Medulla oblongata (tissue), 1 donor: ENCODE data around the gene ACTR6.
"Not testable (repeated sequence)": the region's sequence is repeated elsewhere in the genome, so short reads cannot be mapped to it uniquely, and the experiment has no call there.

Source experiments
- DNase-seq: peaks from one replicate; pipeline ENCODE4 v3.0.0-alpha.2; 2015; ENCODE audit errors: extremely low spot score

ACTR6 gene

GRCh38 chr12:100200463-100201181, at the start of gene ACTR6:
Gene ACTR6 (plus strand): TSS chr12:100200815. CDS start chr12:100200852, 37 bp downstream.
- peak; percentile 98 for DNase-seq

GRCh38 chr12:100151769-100152168, 48.8 kb upstream of the ACTR6 start:
- no peak for DNase-seq

GRCh38 chr12:100153131-100153530, 47.5 kb upstream of the ACTR6 start:
- DNase-seq: no peak

- DNase-seq: peak; percentile 33
Measured at GRCh38 chr12:100154474-100155247, 46.0 kb upstream of the ACTR6 start.

- no peak for DNase-seq
Measured at GRCh38 chr12:100156731-100157426, 43.7 kb upstream of the ACTR6 start.

GRCh38 chr12:100157427-100157821, 43.2 kb upstream of the ACTR6 start:
- DNase-seq: no peak

- DNase-seq: no peak
Measured at GRCh38 chr12:100158535-100158934, 42.1 kb upstream of the ACTR6 start.

- no peak for DNase-seq
Measured at GRCh38 chr12:100159391-100160104, 41.1 kb upstream of the ACTR6 start.

GRCh38 chr12:100163416-100164152, 37.0 kb upstream of the ACTR6 start:
- peak; percentile 73 for DNase-seq

GRCh38 chr12:100164153-100164704, 36.4 kb upstream of the ACTR6 start:
- no peak for DNase-seq

- DNase-seq: no peak
Measured at GRCh38 chr12:100165356-100165755, 35.3 kb upstream of the ACTR6 start.

- no peak for DNase-seq
Measured at GRCh38 chr12:100166232-100166631, 34.4 kb upstream of the ACTR6 start.

- DNase-seq: no peak
Measured at GRCh38 chr12:100168562-100168961, 32.1 kb upstream of the ACTR6 start.

- no peak for DNase-seq
Measured at GRCh38 chr12:100169345-100169744, 31.3 kb upstream of the ACTR6 start.

GRCh38 chr12:100170313-100170858, 30.2 kb upstream of the ACTR6 start:
- peak; percentile 40 for DNase-seq

GRCh38 chr12:100171248-100171647, 29.4 kb upstream of the ACTR6 start:
- no peak for DNase-seq

- no peak for DNase-seq
Measured at GRCh38 chr12:100173111-100173510, 27.5 kb upstream of the ACTR6 start.

GRCh38 chr12:100174495-100174894, 26.1 kb upstream of the ACTR6 start:
- DNase-seq: no peak

GRCh38 chr12:100176493-100176892, 24.1 kb upstream of the ACTR6 start:
- not testable (repeated sequence) for DNase-seq

GRCh38 chr12:100179252-100179651, 21.4 kb upstream of the ACTR6 start:
- no peak for DNase-seq
